K562 (cell line): ENCODE results near the gene ZSWIM4. TPM values are rescaled to one million over a fixed set of nuclear protein-coding genes. Genes with fewer than 3 reads are reported as not detected.

ENCODE experiments used
- ATAC-seq: fragments of 200-7000 bp; cut with Tn5 transposase; 3 replicates; pipeline ENCODE4 v1.9.1; 2020; ENCODE audit warnings: moderate library complexity
- BruUV-seq: library from RNA; stranded (reverse); fragments of 400-500 nt; replicated peaks from 2 replicates; lab custom pipeline; 2021; lab: Mats Ljungman, UMichigan
- CTCF ChIA-PET: fragments of 300-600 bp; formaldehyde crosslinking; extraction: SDS; loops from one replicate; lab custom pipeline; 2021; ENCODE audit warnings: low intra/inter-chr PET ratio; lab: Yijun Ruan, JAX
- POLR2A ChIA-PET: fragments of 300-600, 350-650 bp; sonication (Branson Sonifier 250); formaldehyde crosslinking; extraction: SDS; loops from one replicate; lab custom pipeline; 2021; ENCODE audit warnings: antibody characterized with exemption, inconsistent platforms; lab: Yijun Ruan, JAX
- DNase-seq, 4 experiments: peaks; one replicate each; pipeline versions ENCODE4 v3.0.0 to v3.0.0-alpha.2; 2011 to 2018; ENCODE audit warnings: low spot score in 3 of 4, mixed read lengths in 3 of 4; ENCODE audit errors: extremely low read depth in 1 of 4
- FAIRE-seq: peaks from 2 replicates; lab custom pipeline; 2011; peaks lifted over from hg19 to GRCh38; lab: Jason Lieb, UNC
- H2AFZ ChIP-seq: 2 replicates; pipeline ENCODE4 v1.6.0; 2011; ENCODE audit warnings: low read depth, low read length, control low read depth, inconsistent platforms
- H3K27ac ChIP-seq: fragments of 200-600 bp; 3 replicates; pipeline ENCODE4 v1.8.0; 2011; ENCODE audit warnings: low read depth, mild to moderate bottlenecking, control low read depth, inconsistent platforms, low read length, moderate library complexity, mixed read lengths; ENCODE audit errors: extremely low read depth
- H3K27me3 ChIP-seq, 2 experiments: fragments of 300-600 bp in 1 of 2; 2 replicates in 1 of 2; 3 replicates in 1 of 2; pipeline versions ENCODE4 v1.6.0 to v1.8.0; 2011; ENCODE audit warnings: inconsistent platforms in 2 of 2, low read length in 2 of 2, mild to moderate bottlenecking in 1 of 2, mixed read lengths in 1 of 2, moderate library complexity in 1 of 2; ENCODE audit not compliant: control insufficient read depth in 2 of 2, insufficient read depth in 2 of 2
- H3K36me3 ChIP-seq: fragments of 300-600 bp; 3 replicates; pipeline ENCODE4 v1.8.0; 2011; ENCODE audit warnings: mild to moderate bottlenecking, low read length, inconsistent platforms; ENCODE audit not compliant: control insufficient read depth, insufficient read depth
- H3K4me1 ChIP-seq, 2 experiments: fragments of 200-600 bp in 1 of 2; replicated peaks in 1 of 2; 2 replicates in 1 of 2; 3 replicates in 1 of 2; pipeline versions ENCODE4 v1.5.1 to v1.8.0; 2011; ENCODE audit warnings: inconsistent platforms in 2 of 2, low read length in 2 of 2, mild to moderate bottlenecking in 1 of 2, mixed read lengths in 1 of 2, moderate library complexity in 1 of 2; ENCODE audit not compliant: control insufficient read depth in 2 of 2, insufficient read depth in 2 of 2
- H3K4me2 ChIP-seq: 2 replicates; pipeline ENCODE4 v1.6.1; 2011; ENCODE audit warnings: low read length, control low read depth, inconsistent platforms, mixed read lengths; ENCODE audit not compliant: insufficient read depth
- H3K4me3 ChIP-seq: fragments of 200-600 bp; sonication (generic), shearing (Covaris generic); 2 replicates; pipeline ENCODE4 v1.5.1; 2016; ENCODE audit warnings: control low read depth, inconsistent platforms
- H3K79me2 ChIP-seq: fragments of 200-600 bp; 3 replicates; pipeline ENCODE4 v1.8.0; 2011; ENCODE audit warnings: low read length, inconsistent platforms; ENCODE audit not compliant: control insufficient read depth, insufficient read depth
- H3K9ac ChIP-seq, 2 experiments: 2 replicates each; pipeline versions ENCODE4 v1.6.0 to v1.6.1; 2011; ENCODE audit warnings: low read depth in 2 of 2, low read length in 2 of 2, control low read depth in 1 of 2, inconsistent platforms in 1 of 2, mild to moderate bottlenecking in 1 of 2, mixed read lengths in 1 of 2; ENCODE audit not compliant: insufficient read depth in 1 of 2
- H3K9me1 ChIP-seq: one replicate; pipeline ENCODE4 v1.6.0; 2011; ENCODE audit warnings: inconsistent platforms, mild to moderate bottlenecking, low read length, moderate library complexity; ENCODE audit not compliant: control insufficient read depth, insufficient read depth
- H3K9me3 ChIP-seq: replicated peaks from 2 replicates; pipeline ENCODE4 v1.5.1; 2011; ENCODE audit warnings: low read depth, low read length, inconsistent platforms; ENCODE audit not compliant: control insufficient read depth, insufficient read depth
- H4K20me1 ChIP-seq: replicated peaks from 2 replicates; pipeline ENCODE4 v1.6.1; 2011; ENCODE audit warnings: low read length, inconsistent platforms, mixed read lengths; ENCODE audit not compliant: control insufficient read depth, insufficient read depth
- FOXA1 ChIP-seq: fragments of 450-650 bp; IDR thresholded peaks from 2 replicates; pipeline ENCODE4 v1.6.1; 2016; ENCODE audit warnings: mild to moderate bottlenecking, borderline replicate concordance
- HLTF ChIP-seq: fragments of 450-650 bp; IDR thresholded peaks from 2 replicates; pipeline ENCODE4 v1.6.1; 2016
- KDM1A ChIP-seq, 2 experiments: fragments of 450-650 bp; IDR thresholded peaks; 2 replicates each; pipeline ENCODE4 v1.6.1; 2016; ENCODE audit warnings: mild to moderate bottlenecking in 2 of 2
- MEF2A ChIP-seq: IDR thresholded peaks from 2 replicates; pipeline ENCODE4 v1.6.1; 2011; ENCODE audit warnings: low read depth, mild to moderate bottlenecking, low read length, moderate library complexity; ENCODE audit not compliant: control insufficient read depth
- POLR2G ChIP-seq: fragments of 200-400 bp; formaldehyde crosslinking; IDR thresholded peaks from 2 replicates; pipeline ENCODE4 v1.6.1; 2017; ENCODE audit warnings: low read depth, mild to moderate bottlenecking, antibody characterized with exemption, low read length, moderate library complexity
- RBFOX2 ChIP-seq: fragments of 200-400 bp; formaldehyde crosslinking; IDR thresholded peaks from 2 replicates; pipeline ENCODE4 v1.6.1; 2017; ENCODE audit warnings: low read depth, mild to moderate bottlenecking, low read length, moderate library complexity
- RBM25 ChIP-seq: fragments of 200-400 bp; formaldehyde crosslinking; IDR thresholded peaks from 2 replicates; pipeline ENCODE4 v1.6.1; 2018; ENCODE audit warnings: low read length, low read depth, moderate library complexity; ENCODE audit not compliant: severe bottlenecking
- SMARCA5 ChIP-seq: fragments of 450-650 bp; IDR thresholded peaks from 2 replicates; pipeline ENCODE4 v1.6.1; 2016
- ZNF224 ChIP-seq: sonication (generic); formaldehyde crosslinking; IDR thresholded peaks from 2 replicates; pipeline ENCODE4 v1.8.0; 2022; ENCODE audit warnings: mild to moderate bottlenecking, missing genetic modification reagents
- ZNF512 ChIP-seq: IDR thresholded peaks from 2 replicates; pipeline ENCODE4 v1.6.1; 2016; ENCODE audit warnings: missing genetic modification characterization, missing compliant biosample characterization
- WGBS: fragments of 100-300 bp; shearing (Covaris generic); methylation state at CpG from one replicate; pipeline ENCODE4 v1.1.6; 2016; ENCODE audit warnings: low coverage, mixed read lengths; ENCODE audit not compliant: insufficient coverage; ENCODE audit errors: missing lambda C conversion rate; 5-methylcytosine and 5-hydroxymethylcytosine counted together
- in situ Hi-C: fragments of 300-500 bp; cut with MboI; formaldehyde crosslinking; loops from 4 replicates; pipeline ENCODE4 v1.15.0; 2018; ENCODE audit warnings: inconsistent platforms, mixed read lengths
- intact Hi-C: fragments of 100-400 bp; cut with micrococcal nuclease; formaldehyde crosslinking; loops from 2 replicates; pipeline ENCODE4 v1.14.2; 2022
- polyA plus RNA-seq, 8 experiments: library from polyadenylated mRNA; depleted of rRNA in 4 of 8; stranded (reverse) in 5 of 8; unstranded in 3 of 8; fragments of >200 nt; fragmentation: Nextera tagmentation in 2 of 8; fragmentation: Illumina TruSeq in 1 of 8; extraction: Ambion mirVana in 2 of 8; extraction: Trizol in 1 of 8; gene quantifications; 2 replicates each; pipeline versions ENCODE4 v1.2.1 to v1.2.3, GENCODE V29; 2011 to 2014; ENCODE audit warnings: inconsistent platforms in 1 of 8, missing spikeins in 1 of 8
- total RNA-seq, 7 experiments: library from RNA; depleted of rRNA in 6 of 7; stranded (reverse); fragments of >200 nt in 6 of 7; fragmentation: Illumina TruSeq in 2 of 7; extraction: Trizol in 2 of 7; gene quantifications; 2 replicates each; pipeline versions ENCODE4 v1.2.1 to v1.2.3, GENCODE V29; 2011 to 2021; ENCODE audit warnings: low replicate concordance in 1 of 7
- TF ChIP-seq, protein P1 (sequence below): sonication (generic); formaldehyde crosslinking; IDR thresholded peaks from 2 replicates; pipeline ENCODE4 v1.8.0; 2022; ENCODE audit warnings: missing genetic modification reagents, mild to moderate bottlenecking, moderate library complexity, borderline replicate concordance

The ZSWIM4 gene
- total and polyA plus RNA-seq, 9 of the 15 experiments (the other 6 are each of a cell fraction or from before 2014, with no cell fraction given) = 0.25 to 3.7 (median 0.79) TPM; not detected in 2

DNA sequence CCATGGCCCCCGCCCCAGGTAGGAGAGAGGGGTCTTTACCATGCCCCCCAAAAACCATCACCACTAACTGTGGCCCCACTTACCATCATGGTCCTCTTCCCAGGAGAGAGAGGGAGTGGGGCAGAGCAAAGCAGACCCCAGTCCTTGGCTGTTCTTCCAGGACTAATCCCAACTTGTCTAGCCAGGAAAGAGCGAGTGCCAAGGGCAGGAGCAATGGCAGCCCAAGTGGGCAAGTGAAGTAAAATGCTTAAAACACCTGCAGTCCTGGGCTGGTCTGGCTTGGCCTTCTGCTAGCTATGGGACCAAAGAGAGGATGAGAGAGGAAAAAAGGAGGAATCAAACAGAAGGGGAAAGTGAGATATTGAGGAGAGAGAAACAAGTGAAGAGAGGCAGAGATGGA, 17.9 kb downstream of the ZSWIM4 start:
- no peak overlapping the region for H2AFZ ChIP-seq
- DNase-seq (no peak), ATAC-seq (no peak), FAIRE-seq (no peak)
- H4K20me1 ChIP-seq = no peaks in the 10 kb centered on the region
- ChIA-PET CTCF (no interaction called here), POLR2A (interaction anchor here (0.6 kb wide), 2 partner anchors 33 to 466 kb away, joined by 3 to 5 read pairs; no protein-coding TSS in a partner anchor)
- no peaks in the 10 kb centered on the region for H3K36me3 ChIP-seq
- H3K9ac ChIP-seq = 0 out of 4 replicates have a peak overlapping the region, but pooled peaks of 1 of the 2 experiments have one; percentile 3
- H3K4me2 ChIP-seq = no peak overlapping the region
- TF ChIP-seq RBM25 (peak; percentile 79), HLTF (0 out of 2 replicates have a peak, but pooled peaks have one; percentile 63), KDM1A (IDR thresholded peaks at IDR 0.05) (0 out of 4 replicates have a peak, but pooled peaks of 1 of the 2 experiments have one; percentile 10), SMARCA5 (peak; percentile 61; the same call in 1 of the 2 replicates), FOXA1 (no peak)
- no peaks in the 10 kb centered on the region for H3K9me3 ChIP-seq
- no peaks in the 10 kb centered on the region for H3K27me3 ChIP-seq
- H3K27ac ChIP-seq = no peak overlapping the region
- no peaks in the 10 kb centered on the region for H3K9me1 ChIP-seq
- peaks cover under 1 to 31% of the 10 kb centered on the region in 2 experiments; a peak in 3 of 5 replicates for H3K4me1 ChIP-seq
- H3K79me2 ChIP-seq = no peaks in the 10 kb centered on the region
- intact Hi-C loops = no loop called here
- no peak overlapping the region for H3K4me3 ChIP-seq
- no TSS peak for BruUV-seq
- WGBS = 55% methylated on average over 2 of the region's 2 CpGs
- in situ Hi-C loops = no loop called here

DNA sequence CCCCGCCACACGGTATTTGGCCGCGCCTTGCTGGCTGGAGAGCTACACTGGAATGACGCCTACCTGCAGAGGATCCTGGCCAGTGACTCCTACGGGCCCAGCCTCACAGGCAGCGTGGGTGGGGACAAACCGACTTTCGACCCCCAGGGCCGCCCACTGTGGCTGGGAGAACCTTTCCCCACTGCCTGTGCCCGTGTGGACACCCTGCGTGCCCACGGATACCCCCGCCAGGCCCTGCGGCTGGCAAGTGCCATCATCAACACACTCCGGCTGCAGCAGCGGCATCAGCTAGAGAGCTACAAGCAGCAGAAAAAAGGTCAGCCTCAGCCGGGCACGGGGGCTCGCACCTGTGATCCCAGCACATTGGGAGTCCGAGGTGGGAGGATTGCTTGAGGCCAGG, 19.3 kb downstream of the ZSWIM4 start:
- intact Hi-C loops (no loop called here), in situ Hi-C loops (no loop called here)
- BruUV-seq = no TSS peak
- Histone ChIP-seq H3K4me2 (no peak overlapping the region), H3K9me1 (no peaks in the 10 kb centered on the region), H4K20me1 (no peaks in the 10 kb centered on the region), H3K79me2 (no peaks in the 10 kb centered on the region), H3K9me3 (no peaks in the 10 kb centered on the region), H2AFZ (no peak overlapping the region), H3K36me3 (no peaks in the 10 kb centered on the region), H3K4me3 (no peak overlapping the region), H3K9ac (peak overlapping the region in 1 of 2 experiments; percentile 26; a peak in 1 of 4 replicates), H3K27ac (no peak overlapping the region), H3K27me3 (no peaks in the 10 kb centered on the region), H3K4me1 (peaks cover 3 to 37% of the 10 kb centered on the region in 2 experiments; a peak in 3 of 5 replicates)
- ATAC-seq (no peak), DNase-seq (no peak), FAIRE-seq (no peak)
- TF ChIP-seq ZNF224 (CRISPR knock-in tag) = no peak
- TF ChIP-seq RBFOX2 = peak; percentile 25; the same call in 1 of the 2 replicates
- TF ChIP-seq, protein P1, sequence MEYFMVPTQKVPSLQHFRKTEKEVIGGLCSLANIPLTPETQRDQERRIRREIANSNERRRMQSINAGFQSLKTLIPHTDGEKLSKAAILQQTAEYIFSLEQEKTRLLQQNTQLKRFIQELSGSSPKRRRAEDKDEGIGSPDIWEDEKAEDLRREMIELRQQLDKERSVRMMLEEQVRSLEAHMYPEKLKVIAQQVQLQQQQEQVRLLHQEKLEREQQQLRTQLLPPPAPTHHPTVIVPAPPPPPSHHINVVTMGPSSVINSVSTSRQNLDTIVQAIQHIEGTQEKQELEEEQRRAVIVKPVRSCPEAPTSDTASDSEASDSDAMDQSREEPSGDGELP (CRISPR knock-in tag) = no peak
- TF ChIP-seq POLR2G = peak; percentile 43; the same call in 1 of the 2 replicates
- no peak for TF ChIP-seq ZNF512 (tag)
- no peak for TF ChIP-seq MEF2A
- ChIA-PET CTCF (no interaction called here), POLR2A (interaction anchor here (0.6 to 0.9 kb wide), 4 partner anchors 11 to 701 kb away, joined by 3 read pairs; no protein-coding TSS in a partner anchor)
- WGBS = 77% methylated on average over 21 of the region's 21 CpGs
